Measurements from ENCODE around the gene ITGA7. TPM values are rescaled to one million over a fixed set of nuclear protein-coding genes. Genes with fewer than 3 reads are reported as not detected.

Gene ITGA7
- total RNA-seq, 1 donor from 2014 or later = 156 TPM

DNA sequence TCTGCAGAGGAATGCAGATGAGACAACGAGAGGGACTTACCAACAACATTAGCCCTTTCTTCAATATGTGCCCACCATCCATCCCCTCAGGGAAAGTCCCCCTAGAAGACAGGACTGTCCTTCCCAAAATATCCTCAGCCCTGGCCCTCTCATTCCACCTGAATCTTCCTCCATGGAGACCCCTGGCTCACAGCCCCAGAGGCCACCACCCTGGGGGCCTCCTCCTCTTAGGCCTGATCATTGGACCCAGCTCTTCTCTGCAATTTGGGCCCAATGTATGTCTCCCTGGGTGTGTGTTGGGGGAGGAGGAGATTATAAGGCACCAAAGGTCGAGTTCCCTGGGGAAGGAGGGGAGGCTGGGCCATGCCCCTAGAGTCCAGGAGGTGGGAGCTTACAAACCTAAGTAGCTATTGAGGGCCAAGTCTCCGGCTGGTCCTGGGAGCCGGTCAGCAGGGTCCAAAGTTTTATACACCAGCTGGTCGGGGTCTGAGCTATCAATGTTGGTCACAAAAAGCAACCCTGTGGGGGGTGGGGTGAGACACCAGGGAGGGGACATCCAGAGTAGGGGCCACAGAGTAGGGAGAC is 8.1 kb downstream of the ITGA7 start:
- H3K36me3 Mint-ChIP-seq (ENCODE audit: unreplicated experiment) = peaks cover 9% of the 10 kb centered on the region

DNA sequence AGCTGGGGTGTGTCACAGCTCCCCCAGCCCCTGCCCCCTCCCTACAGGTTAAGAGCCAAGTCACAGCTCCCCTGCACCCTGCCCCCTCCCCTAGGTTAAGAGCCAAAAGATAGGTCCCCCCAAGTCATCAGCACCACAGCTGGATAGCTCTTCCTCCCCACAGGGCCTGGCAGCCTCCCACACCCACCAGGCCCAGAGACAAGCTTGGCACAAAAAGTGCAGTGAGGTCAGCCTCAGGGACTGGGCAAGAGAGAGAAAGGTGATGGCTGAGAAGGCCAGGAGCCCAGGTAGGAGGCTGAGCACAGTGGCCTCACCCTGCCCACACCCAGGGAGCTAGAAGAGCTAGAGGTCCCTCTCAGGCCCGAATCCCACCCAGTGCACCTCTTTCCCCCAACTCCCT is 8.7 kb downstream of the ITGA7 start:
- Mint-ChIP-seq H3K27ac (ENCODE audit: unreplicated experiment) (no peak overlapping the region), H3K36me3 (ENCODE audit: unreplicated experiment) (peaks cover 9% of the 10 kb centered on the region), H3K9me3 (ENCODE audit: unreplicated experiment) (peaks cover 7% of the 10 kb centered on the region), H3K27me3 (ENCODE audit: unreplicated experiment) (peaks cover 4% of the 10 kb centered on the region), H3K4me1 (ENCODE audit: low read depth, unreplicated experiment) (peaks cover 2% of the 10 kb centered on the region), H3K4me3 (ENCODE audit: unreplicated experiment) (no peak overlapping the region)
- TF ChIP-seq, protein P1, sequence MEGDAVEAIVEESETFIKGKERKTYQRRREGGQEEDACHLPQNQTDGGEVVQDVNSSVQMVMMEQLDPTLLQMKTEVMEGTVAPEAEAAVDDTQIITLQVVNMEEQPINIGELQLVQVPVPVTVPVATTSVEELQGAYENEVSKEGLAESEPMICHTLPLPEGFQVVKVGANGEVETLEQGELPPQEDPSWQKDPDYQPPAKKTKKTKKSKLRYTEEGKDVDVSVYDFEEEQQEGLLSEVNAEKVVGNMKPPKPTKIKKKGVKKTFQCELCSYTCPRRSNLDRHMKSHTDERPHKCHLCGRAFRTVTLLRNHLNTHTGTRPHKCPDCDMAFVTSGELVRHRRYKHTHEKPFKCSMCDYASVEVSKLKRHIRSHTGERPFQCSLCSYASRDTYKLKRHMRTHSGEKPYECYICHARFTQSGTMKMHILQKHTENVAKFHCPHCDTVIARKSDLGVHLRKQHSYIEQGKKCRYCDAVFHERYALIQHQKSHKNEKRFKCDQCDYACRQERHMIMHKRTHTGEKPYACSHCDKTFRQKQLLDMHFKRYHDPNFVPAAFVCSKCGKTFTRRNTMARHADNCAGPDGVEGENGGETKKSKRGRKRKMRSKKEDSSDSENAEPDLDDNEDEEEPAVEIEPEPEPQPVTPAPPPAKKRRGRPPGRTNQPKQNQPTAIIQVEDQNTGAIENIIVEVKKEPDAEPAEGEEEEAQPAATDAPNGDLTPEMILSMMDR (IDR thresholded peaks at IDR 0.05; ENCODE audit: partially characterized antibody, unreplicated experiment) = no peak
- no peak for DNase-seq

More for the DNA sequence above, 8.1 kb downstream of the ITGA7 start:
- H3K4me3 Mint-ChIP-seq (ENCODE audit: unreplicated experiment) = no peak overlapping the region
- TF ChIP-seq, protein P1 (IDR thresholded peaks at IDR 0.05; ENCODE audit: partially characterized antibody, unreplicated experiment) = no peak
- H3K27ac Mint-ChIP-seq (ENCODE audit: unreplicated experiment) = no peak overlapping the region
- peaks cover 11% of the 10 kb centered on the region for H3K9me3 Mint-ChIP-seq (ENCODE audit: unreplicated experiment)
- H3K4me1 Mint-ChIP-seq (ENCODE audit: low read depth, unreplicated experiment) = peaks cover 2% of the 10 kb centered on the region
- no peak for DNase-seq
- H3K27me3 Mint-ChIP-seq (ENCODE audit: unreplicated experiment) = peaks cover 4% of the 10 kb centered on the region

DNA sequence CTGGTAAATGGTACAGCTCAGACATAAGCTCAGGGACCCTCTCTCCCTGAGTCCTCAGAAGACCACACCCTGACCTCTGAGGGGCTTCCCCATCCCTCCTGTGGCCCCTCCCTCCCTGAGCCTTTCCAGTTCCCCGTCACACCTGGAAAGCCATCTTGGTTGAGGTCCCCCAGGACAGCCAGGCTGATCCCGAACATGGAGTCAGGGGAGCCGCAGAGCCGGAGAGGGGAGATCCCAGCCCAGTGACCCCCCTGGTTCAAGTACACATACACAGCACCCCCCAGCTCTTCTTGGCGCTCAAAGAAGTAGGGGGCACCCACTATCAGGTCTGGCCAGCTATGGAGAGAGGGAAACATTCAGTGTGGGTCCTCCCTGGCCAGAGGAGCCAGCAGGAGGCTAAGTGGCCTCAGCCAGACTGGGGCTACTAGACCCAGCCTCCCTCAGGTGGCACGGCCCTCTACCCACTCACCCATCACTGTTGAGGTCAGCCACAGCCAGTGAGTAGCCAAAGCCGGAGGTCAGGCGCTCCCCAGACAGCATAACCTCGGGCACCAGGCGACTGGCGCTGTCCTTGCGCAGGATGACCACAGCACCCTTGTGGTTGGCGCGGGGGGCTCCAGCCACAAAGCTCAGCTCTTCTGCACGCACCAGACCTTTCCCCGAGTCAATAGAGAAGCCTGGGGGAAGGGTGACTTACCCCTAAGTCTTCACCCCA is 9.3 kb downstream of the ITGA7 start:
- H3K4me3 Mint-ChIP-seq (ENCODE audit: unreplicated experiment) = no peak overlapping the region
- H3K27ac Mint-ChIP-seq (ENCODE audit: unreplicated experiment) = no peak overlapping the region
- peaks cover 9% of the 10 kb centered on the region for H3K36me3 Mint-ChIP-seq (ENCODE audit: unreplicated experiment)
- peaks cover 4% of the 10 kb centered on the region for H3K27me3 Mint-ChIP-seq (ENCODE audit: unreplicated experiment)
- peaks cover 7% of the 10 kb centered on the region for H3K9me3 Mint-ChIP-seq (ENCODE audit: unreplicated experiment)
- H3K4me1 Mint-ChIP-seq (ENCODE audit: low read depth, unreplicated experiment) = peaks cover 2% of the 10 kb centered on the region
- TF ChIP-seq, protein P1 (IDR thresholded peaks at IDR 0.05; ENCODE audit: partially characterized antibody, unreplicated experiment) = no peak
- no peak for DNase-seq

DNA sequence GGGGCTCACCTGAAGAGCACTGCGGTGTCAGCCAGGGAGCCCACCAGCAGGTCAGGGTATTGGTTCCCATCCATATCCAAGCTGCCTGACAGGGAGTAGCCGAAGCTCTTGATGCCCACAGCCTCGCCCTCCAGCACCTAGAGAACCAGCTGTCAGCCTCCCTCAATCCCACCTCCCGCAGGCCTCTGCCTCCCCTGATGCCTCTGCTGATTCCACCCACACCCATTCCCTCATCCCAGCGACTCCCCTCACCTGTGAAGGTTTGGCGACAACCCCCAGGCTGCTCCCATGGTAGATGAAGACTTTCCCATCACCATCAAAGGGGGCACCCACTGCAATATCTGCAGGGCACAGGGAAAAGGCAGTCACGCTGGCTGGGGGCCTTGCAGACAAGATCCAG is 10.0 kb downstream of the ITGA7 start:
- no peak for DNase-seq
- TF ChIP-seq, protein P1 (IDR thresholded peaks at IDR 0.05; ENCODE audit: partially characterized antibody, unreplicated experiment) = no peak
- no peak overlapping the region for H3K4me3 Mint-ChIP-seq (ENCODE audit: unreplicated experiment)
- H3K27me3 Mint-ChIP-seq (ENCODE audit: unreplicated experiment) = peaks cover 4% of the 10 kb centered on the region
- peaks cover 5% of the 10 kb centered on the region for H3K9me3 Mint-ChIP-seq (ENCODE audit: unreplicated experiment)
- H3K4me1 Mint-ChIP-seq (ENCODE audit: low read depth, unreplicated experiment) = no peaks in the 10 kb centered on the region
- no peak overlapping the region for H3K27ac Mint-ChIP-seq (ENCODE audit: unreplicated experiment)
- peaks cover 9% of the 10 kb centered on the region for H3K36me3 Mint-ChIP-seq (ENCODE audit: unreplicated experiment)

DNA sequence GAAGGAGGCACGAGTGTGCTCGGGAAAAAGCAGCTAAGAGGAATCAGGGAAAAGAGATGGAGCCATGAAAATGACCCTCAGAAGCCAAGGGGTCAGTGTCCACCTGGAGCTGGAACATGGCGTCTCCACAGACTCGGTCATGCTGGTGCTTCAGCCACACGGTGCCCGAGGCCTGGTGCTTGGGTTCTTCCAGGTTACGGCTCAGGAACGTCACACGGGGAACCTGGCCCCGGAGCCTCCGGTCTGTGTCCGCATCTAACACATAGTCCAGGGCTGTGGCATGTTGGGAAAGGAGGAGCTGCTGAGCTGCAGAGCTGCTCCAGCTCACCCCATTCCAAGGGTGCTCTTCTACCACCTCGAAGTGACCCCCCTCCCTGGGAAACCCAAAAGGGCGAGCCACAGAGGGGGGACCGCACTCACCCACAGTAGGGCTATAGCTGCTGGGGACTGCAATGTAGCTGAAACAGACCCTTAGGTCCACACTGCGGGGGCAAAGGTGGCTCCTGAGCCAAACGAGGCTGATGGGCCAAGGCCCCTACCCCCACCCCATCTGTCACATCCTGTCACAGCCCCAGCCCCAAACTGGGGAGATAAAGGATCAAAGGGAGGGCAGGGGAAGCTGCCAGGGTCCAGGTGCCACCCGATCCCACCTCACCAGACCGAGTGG is 10.8 kb downstream of the ITGA7 start:
- TF ChIP-seq, protein P1 (IDR thresholded peaks at IDR 0.05; ENCODE audit: partially characterized antibody, unreplicated experiment) = no peak
- Mint-ChIP-seq H3K4me1 (ENCODE audit: low read depth, unreplicated experiment) (no peaks in the 10 kb centered on the region), H3K36me3 (ENCODE audit: unreplicated experiment) (peaks cover 9% of the 10 kb centered on the region), H3K9me3 (ENCODE audit: unreplicated experiment) (peaks cover 5% of the 10 kb centered on the region), H3K4me3 (ENCODE audit: unreplicated experiment) (no peak overlapping the region), H3K27me3 (ENCODE audit: unreplicated experiment) (peaks cover 4% of the 10 kb centered on the region), H3K27ac (ENCODE audit: unreplicated experiment) (no peak overlapping the region)
- DNase-seq = no peak

Data from glutamatergic neuron (in vitro differentiated cells).